HepG2 (cell line): Measurements from ENCODE around the gene KATNA1. TPM values are rescaled to one million over a fixed set of nuclear protein-coding genes. Genes with fewer than 3 reads are reported as not detected.

Source experiments
- ATAC-seq: fragments of 200-7000 bp; cut with Tn5 transposase; 3 replicates; pipeline ENCODE4 v1.9.1; 2020; ENCODE audit warnings: mild to moderate bottlenecking, moderate library complexity
- BruUV-seq: library from RNA; stranded (reverse); fragments of 400-500 nt; replicated peaks from 2 replicates; lab custom pipeline; 2021; lab: Mats Ljungman, UMichigan
- CTCF ChIA-PET: fragments of 300-600 bp; formaldehyde crosslinking; extraction: SDS; loops from one replicate; lab custom pipeline; 2021; ENCODE audit warnings: low total read pairs, inconsistent platforms, low intra/inter-chr PET ratio; lab: Yijun Ruan, JAX
- POLR2A ChIA-PET: fragments of 350-600 bp; sonication (Branson Sonifier 250); formaldehyde crosslinking; loops from one replicate; lab custom pipeline; 2020; ENCODE audit warnings: antibody characterized with exemption, inconsistent platforms; lab: Yijun Ruan, JAX
- DNase-seq: peaks from one replicate; pipeline ENCODE4 v3.0.0-alpha.2; 2015; ENCODE audit warnings: low spot score
- FAIRE-seq: peaks from 3 replicates; lab custom pipeline; 2011; peaks lifted over from hg19 to GRCh38; lab: Jason Lieb, UNC
- H2AFZ ChIP-seq: one replicate; pipeline ENCODE4 v1.6.1; 2011; ENCODE audit warnings: low read length, inconsistent platforms
- H3K27ac ChIP-seq: fragments of 300-600 bp; 3 replicates; pipeline ENCODE4 v1.8.0; 2011; ENCODE audit warnings: mixed run types, mild to moderate bottlenecking, mixed read lengths, low read length, inconsistent platforms; ENCODE audit not compliant: insufficient read depth; ENCODE audit errors: extremely low read length
- H3K27me3 ChIP-seq, 2 experiments: fragments of 200-600 bp in 1 of 2; 2 replicates in 1 of 2; 3 replicates in 1 of 2; pipeline versions ENCODE4 v1.6.0 to v1.8.0; 2011; ENCODE audit warnings: low read length in 2 of 2, mild to moderate bottlenecking in 2 of 2, moderate library complexity in 2 of 2, inconsistent platforms in 1 of 2; ENCODE audit not compliant: insufficient read depth in 2 of 2, control insufficient read depth in 1 of 2
- H3K36me3 ChIP-seq, 2 experiments: fragments of 200-600 bp in 1 of 2; replicated peaks in 1 of 2; 2 replicates in 1 of 2; 3 replicates in 1 of 2; pipeline versions ENCODE4 v1.5.1 to v1.8.0; 2011; ENCODE audit warnings: low read length in 2 of 2, inconsistent platforms in 1 of 2; ENCODE audit not compliant: insufficient read depth in 2 of 2, control insufficient read depth in 1 of 2
- H3K4me1 ChIP-seq: 2 replicates; pipeline ENCODE4 v1.5.1; 2012; ENCODE audit warnings: low read length, inconsistent platforms; ENCODE audit not compliant: insufficient read depth
- H3K4me2 ChIP-seq: 2 replicates; pipeline ENCODE4 v1.6.0; 2011; ENCODE audit warnings: low read depth, low read length, inconsistent platforms
- H3K4me3 ChIP-seq, 3 experiments: fragments of 200-600 bp in 1 of 3; sonication (generic), shearing (Covaris generic) in 1 of 3; replicated peaks in 1 of 3; 2 replicates each; pipeline ENCODE4 v1.5.1; 2011 to 2016; ENCODE audit warnings: low read length in 3 of 3, inconsistent platforms in 2 of 3, low read depth in 2 of 3, mild to moderate bottlenecking in 2 of 3, control low read depth in 1 of 3, mixed read lengths in 1 of 3; ENCODE audit not compliant: insufficient read depth in 1 of 3
- H3K79me2 ChIP-seq: one replicate; pipeline ENCODE4 v1.6.1; 2011; ENCODE audit warnings: low read length, inconsistent platforms; ENCODE audit not compliant: insufficient read depth
- H3K9ac ChIP-seq: 2 replicates; pipeline ENCODE4 v1.6.0; 2011; ENCODE audit warnings: mild to moderate bottlenecking, low read depth, low read length, inconsistent platforms; ENCODE audit not compliant: insufficient read depth
- H3K9me3 ChIP-seq: 2 replicates; pipeline ENCODE4 v1.5.1; 2012; ENCODE audit warnings: mild to moderate bottlenecking, low read length
- H4K20me1 ChIP-seq: 2 replicates; pipeline ENCODE4 v1.6.0; 2011; ENCODE audit warnings: inconsistent platforms, mild to moderate bottlenecking, low read length, moderate library complexity; ENCODE audit not compliant: insufficient read depth
- HMGXB4 ChIP-seq, 2 experiments: sonication (generic) in 1 of 2; formaldehyde crosslinking in 1 of 2; IDR thresholded peaks; 2 replicates each; pipeline versions ENCODE4 v1.4.0 to v1.6.1; 2018 to 2020; ENCODE audit warnings: missing genetic modification reagents in 2 of 2, borderline replicate concordance in 1 of 2, low read depth in 1 of 2, mild to moderate bottlenecking in 1 of 2, missing biosample characterization in 1 of 2
- KLF15 ChIP-seq: sonication (generic); formaldehyde crosslinking; IDR thresholded peaks from 2 replicates; pipeline ENCODE4 v1.8.1; 2023; ENCODE audit warnings: borderline replicate concordance, mild to moderate bottlenecking, inconsistent platforms, missing genetic modification reagents, mixed read lengths
- MBD4 ChIP-seq: IDR thresholded peaks from 2 replicates; pipeline ENCODE4 v1.6.1; 2012; ENCODE audit warnings: low read length, inconsistent platforms, borderline replicate concordance
- RBAK ChIP-seq: sonication (generic); formaldehyde crosslinking; IDR thresholded peaks from 2 replicates; pipeline ENCODE4 v1.5.1; 2020; ENCODE audit warnings: mild to moderate bottlenecking, missing genetic modification reagents
- SIX1 ChIP-seq: sonication (generic); formaldehyde crosslinking; IDR thresholded peaks from 2 replicates; pipeline ENCODE4 v1.4.0; 2020; ENCODE audit warnings: missing genetic modification reagents, borderline replicate concordance
- SMARCC2 ChIP-seq: fragments of 450-650 bp; IDR thresholded peaks from 2 replicates; pipeline ENCODE4 v1.6.1; 2017; ENCODE audit warnings: antibody characterized with exemption, mild to moderate bottlenecking
- ZBTB34 ChIP-seq: sonication (generic); formaldehyde crosslinking; IDR thresholded peaks from 2 replicates; pipeline ENCODE4 v1.8.0; 2022; ENCODE audit warnings: mild to moderate bottlenecking, missing genetic modification reagents
- ZNF276 ChIP-seq: sonication (generic); formaldehyde crosslinking; IDR thresholded peaks from 2 replicates; pipeline ENCODE4 v1.4.0; 2020; ENCODE audit warnings: mild to moderate bottlenecking, low read depth, missing genetic modification reagents
- ZNF512 ChIP-seq: sonication (generic); formaldehyde crosslinking; IDR thresholded peaks from 2 replicates; pipeline ENCODE4 v1.4.0; 2020; ENCODE audit warnings: mild to moderate bottlenecking, missing genetic modification reagents
- ZNF749 ChIP-seq: sonication (generic); formaldehyde crosslinking; IDR thresholded peaks from 2 replicates; pipeline ENCODE4 v1.8.0; 2022; ENCODE audit warnings: mild to moderate bottlenecking, missing genetic modification reagents, moderate library complexity, borderline replicate concordance
- ZSCAN25 ChIP-seq: sonication (generic); formaldehyde crosslinking; IDR thresholded peaks from 2 replicates; pipeline ENCODE4 v1.8.0; 2022; ENCODE audit warnings: mild to moderate bottlenecking, missing genetic modification reagents
- WGBS: methylation state at CpG from one replicate; pipeline ENCODE4 v1.1.6; 2017; ENCODE audit warnings: low lambda C conversion rate; 5-methylcytosine and 5-hydroxymethylcytosine counted together
- in situ Hi-C: cut with HindIII; loops from 2 replicates; pipeline ENCODE4 v1.10.0; 2017; ENCODE audit warnings: low pct_unique_long_range_greater_than_20kb; ENCODE audit not compliant: extremely low pct_ligation_motif_present
- intact Hi-C: fragments of 100-400 bp; cut with micrococcal nuclease; formaldehyde crosslinking; loops from one replicate; pipeline ENCODE4 v1.10.0; 2022; ENCODE audit not compliant: unreplicated experiment
- polyA plus RNA-seq, 8 experiments: library from polyadenylated mRNA; depleted of rRNA in 3 of 8; stranded (reverse) in 7 of 8; unstranded in 1 of 8; fragments of >200 nt; fragmentation: Illumina TruSeq in 4 of 8; extraction: Trizol in 4 of 8; gene quantifications; 2 replicates each; pipeline versions ENCODE4 v1.2.1 to v1.2.3, GENCODE V29; 2011 to 2016; ENCODE audit warnings: low read depth in 4 of 8, missing spikeins in 1 of 8, mixed read lengths in 1 of 8; ENCODE audit not compliant: insufficient read depth in 1 of 8
- total RNA-seq, 5 experiments: library from RNA; depleted of rRNA; stranded (reverse); fragments of >200 nt; fragmentation: Illumina TruSeq; extraction: Trizol; gene quantifications; 2 replicates each; pipeline ENCODE4 v1.2.3, GENCODE V29; 2016; ENCODE audit warnings: low read depth in 1 of 5

Gene KATNA1
- total and polyA plus RNA-seq, 2 of the 13 experiments (the other 11 are each of a cell fraction or from before 2014, with no cell fraction given) = 14.8 to 25.3 TPM

GRCh38 chr6:149636124-149636523 is 12.4 kb downstream of the KATNA1 start:
- Histone ChIP-seq H3K4me2 (no peak overlapping the region), H3K9ac (no peak overlapping the region), H3K4me1 (no peaks in the 10 kb centered on the region), H3K36me3 (peaks cover 4 to 10% of the 10 kb centered on the region in 2 experiments), H3K27me3 (no peaks in the 10 kb centered on the region; a peak in 1 of 5 replicates), H3K4me3 (no peak overlapping the region), H2AFZ (no peak overlapping the region), H3K79me2 (no peaks in the 10 kb centered on the region), H3K27ac (no peak overlapping the region), H4K20me1 (no peaks in the 10 kb centered on the region), H3K9me3 (no peaks in the 10 kb centered on the region)
- no peak for ATAC-seq
- BruUV-seq = no TSS peak
- WGBS = 95% methylated on average over 2 of the region's 2 CpGs
- ChIA-PET POLR2A (no interaction called here), CTCF (no interaction called here)
- DNase-seq = no peak
- in situ Hi-C loops = no loop called here
- no peak for FAIRE-seq
- intact Hi-C loops = no loop called here
- TF ChIP-seq ZBTB34 (CRISPR knock-in tag) (no peak), KLF15 (no peak)
- TF ChIP-seq, all 625 proteins: peak for 0

- FAIRE-seq (no peak), ATAC-seq (no peak), DNase-seq (no peak)
- in situ Hi-C loops (no loop called here), intact Hi-C loops (no loop called here)
- Histone ChIP-seq H3K27ac (no peak overlapping the region), H3K36me3 (peaks cover 4 to 21% of the 10 kb centered on the region in 2 experiments), H3K4me2 (no peak overlapping the region), H3K27me3 (no peaks in the 10 kb centered on the region; a peak in 1 of 5 replicates), H3K79me2 (no peaks in the 10 kb centered on the region), H3K9me3 (no peaks in the 10 kb centered on the region), H3K4me3 (no peak overlapping the region), H2AFZ (no peak overlapping the region), H3K4me1 (no peaks in the 10 kb centered on the region), H4K20me1 (no peaks in the 10 kb centered on the region), H3K9ac (no peak overlapping the region)
- BruUV-seq = no TSS peak
- WGBS = 96% methylated on average over 1 of the region's 1 CpG
- ChIA-PET CTCF (no interaction called here), POLR2A (no interaction called here)
- TF ChIP-seq RBAK (CRISPR knock-in tag) (no peak), HMGXB4 (CRISPR knock-in tag; IDR thresholded peaks at IDR 0.05; ENCODE audit: borderline replicate concordance in 1 of 2, low read depth in 1 of 2) (no peak), MBD4 (no peak), SMARCC2 (no peak), ZNF512 (no peak), ZNF749 (CRISPR knock-in tag) (no peak), ZNF276 (CRISPR knock-in tag) (no peak), ZSCAN25 (no peak), SIX1 (CRISPR knock-in tag) (no peak)
These were observed 14.2 kb downstream of the KATNA1 start for GRCh38 chr6:149634315-149634714.
